Activated T-helper 1 cell treated with anti-CD3 and anti-CD28 coated beads, Interleukin-12 subunit alpha, Interleukin-12 subunit beta, Interleukin-2, Interleukin-4 antibody, amounts not matched to agents 30 ng/mL and 10 ng/mL and 1 ng/mL, durations not matched to agents 14 hours and 24 hours and 36 hours (primary cell): Measurements from ENCODE around the gene RNF149. TPM values are rescaled to one million over a fixed set of nuclear protein-coding genes. Genes with fewer than 3 reads are reported as not detected.
A peak's percentile ranks its signal among the peaks of the same experiment; 100 is the strongest.
"Not testable (repeated sequence)": the region's sequence is repeated elsewhere in the genome, so short reads cannot be mapped to it uniquely, and the experiment has no call there.

Experiments
- DNase-seq: peaks from one replicate; pipeline ENCODE4 v3.0.0; 2021; ENCODE audit warnings: low spot score
- H3K27ac Mint-ChIP-seq: one replicate; pipeline ENCODE4 v1.8.0; 2021; ENCODE audit warnings: mild to moderate bottlenecking, mixed read lengths
- H3K27me3 Mint-ChIP-seq: one replicate; pipeline ENCODE4 v1.8.0; 2022; ENCODE audit warnings: mild to moderate bottlenecking, moderate library complexity, mixed read lengths; ENCODE audit not compliant: insufficient read depth
- H3K36me3 Mint-ChIP-seq: one replicate; pipeline ENCODE4 v1.8.0; 2021; ENCODE audit warnings: low read depth, mixed read lengths
- H3K4me1 Mint-ChIP-seq: one replicate; pipeline ENCODE4 v1.8.0; 2021; ENCODE audit warnings: low read depth, mixed read lengths
- H3K4me3 Mint-ChIP-seq: one replicate; pipeline ENCODE4 v1.8.0; 2021; ENCODE audit warnings: mild to moderate bottlenecking, moderate library complexity, mixed read lengths
- H3K9me3 Mint-ChIP-seq: one replicate; pipeline ENCODE4 v1.8.0; 2021; ENCODE audit warnings: mixed read lengths
- intact Hi-C: fragments of 100-400 bp; cut with micrococcal nuclease; formaldehyde crosslinking; loops from one replicate; pipeline ENCODE4 v1.15.1; 2024
- total RNA-seq: library from RNA; stranded (reverse); gene quantifications from 2 replicates; pipeline ENCODE4 v1.2.3, GENCODE V29; 2022

Gene RNF149, protein sequence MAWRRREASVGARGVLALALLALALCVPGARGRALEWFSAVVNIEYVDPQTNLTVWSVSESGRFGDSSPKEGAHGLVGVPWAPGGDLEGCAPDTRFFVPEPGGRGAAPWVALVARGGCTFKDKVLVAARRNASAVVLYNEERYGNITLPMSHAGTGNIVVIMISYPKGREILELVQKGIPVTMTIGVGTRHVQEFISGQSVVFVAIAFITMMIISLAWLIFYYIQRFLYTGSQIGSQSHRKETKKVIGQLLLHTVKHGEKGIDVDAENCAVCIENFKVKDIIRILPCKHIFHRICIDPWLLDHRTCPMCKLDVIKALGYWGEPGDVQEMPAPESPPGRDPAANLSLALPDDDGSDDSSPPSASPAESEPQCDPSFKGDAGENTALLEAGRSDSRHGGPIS
- total RNA-seq, result 54.8 and 55.9 TPM in 2 replicates

DNA sequence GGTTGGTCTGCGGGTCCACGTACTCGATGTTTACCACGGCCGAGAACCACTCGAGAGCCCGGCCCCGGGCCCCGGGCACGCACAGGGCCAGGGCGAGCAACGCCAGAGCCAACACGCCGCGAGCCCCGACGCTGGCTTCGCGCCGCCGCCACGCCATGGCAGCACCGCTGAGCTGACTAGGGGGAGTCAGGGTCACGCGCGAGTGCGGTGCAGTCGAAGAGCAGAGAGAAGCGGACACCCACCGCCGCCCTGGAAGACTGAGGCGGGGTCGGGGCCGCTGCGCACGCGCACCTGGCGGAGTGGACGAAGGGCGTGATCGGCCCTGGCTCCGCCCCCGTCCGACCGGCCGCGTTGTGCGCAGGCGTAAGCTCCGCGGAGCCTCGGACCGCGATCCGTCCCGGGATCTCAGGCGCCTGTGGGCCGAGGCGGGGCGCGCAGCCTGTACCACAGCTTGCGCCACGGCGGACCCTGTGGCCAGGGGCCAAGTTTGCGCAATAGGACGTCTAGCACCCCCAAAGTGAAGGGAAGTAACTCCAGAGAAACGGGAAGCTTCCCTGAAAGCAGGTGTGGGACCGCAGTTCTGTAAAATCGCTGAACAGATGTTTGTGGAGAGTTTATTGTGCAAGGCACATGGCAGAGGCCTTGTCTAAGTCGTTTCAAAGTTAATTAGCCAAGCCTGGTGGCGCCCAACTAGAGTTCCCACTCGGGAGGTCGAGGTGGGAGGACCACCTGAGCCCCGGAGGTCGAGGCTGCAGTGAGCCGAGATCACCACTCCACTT lies at the start of gene RNF149:
Gene RNF149 (minus strand): TSS at position 270 of the 779 bp plus-strand sequence. CDS start 113 bp downstream, at position 157.
- DNase-seq, result peak; percentile 91

DNA sequence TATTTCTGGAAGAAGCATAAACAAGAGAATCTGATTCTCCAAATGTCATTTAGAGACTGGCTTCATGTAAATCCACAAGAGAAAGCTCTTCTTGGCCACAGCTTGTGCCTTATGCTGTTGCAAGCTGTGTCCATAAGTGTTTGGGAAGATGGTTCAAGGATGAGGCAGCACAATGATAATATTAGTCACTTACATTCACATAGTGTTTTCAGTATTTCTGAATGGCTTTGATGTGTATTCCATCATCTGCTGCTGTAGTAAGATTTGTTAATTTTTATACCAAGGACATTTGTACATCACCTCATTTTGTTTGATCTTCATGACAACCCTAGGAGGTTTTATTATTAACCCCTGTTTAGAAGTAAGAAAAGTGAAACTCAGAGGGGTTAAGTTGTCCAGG lies 48.9 kb upstream of the RNF149 start:
- Mint-ChIP-seq H3K4me3 (no peak overlapping the region), H3K36me3 (no peaks in the 10 kb centered on the region), H3K4me1 (peaks cover 27% of the 10 kb centered on the region), H3K27ac (no peak overlapping the region), H3K9me3 (no peaks in the 10 kb centered on the region), H3K27me3 (peaks cover 6% of the 10 kb centered on the region)
- DNase-seq, result no peak
- intact Hi-C loops, result no loop called here

More for the DNA sequence above, at the start of gene RNF149:
- Mint-ChIP-seq H3K27ac (peak within 1 kb of the TSS; percentile 96), H3K36me3 (peaks cover 21% of the 10 kb centered on the region), H3K9me3 (no peaks in the 10 kb centered on the region), H3K27me3 (peaks cover 2% of the 10 kb centered on the region), H3K4me1 (peaks cover 65% of the 10 kb centered on the region), H3K4me3 (peak within 1 kb of the TSS; percentile 92)
- intact Hi-C loops, result loop anchor here (1.0 to 10.0 kb wide), 6 partner anchors 34 to 1129 kb away; partner anchors contain the start of gene TBC1D8

DNA sequence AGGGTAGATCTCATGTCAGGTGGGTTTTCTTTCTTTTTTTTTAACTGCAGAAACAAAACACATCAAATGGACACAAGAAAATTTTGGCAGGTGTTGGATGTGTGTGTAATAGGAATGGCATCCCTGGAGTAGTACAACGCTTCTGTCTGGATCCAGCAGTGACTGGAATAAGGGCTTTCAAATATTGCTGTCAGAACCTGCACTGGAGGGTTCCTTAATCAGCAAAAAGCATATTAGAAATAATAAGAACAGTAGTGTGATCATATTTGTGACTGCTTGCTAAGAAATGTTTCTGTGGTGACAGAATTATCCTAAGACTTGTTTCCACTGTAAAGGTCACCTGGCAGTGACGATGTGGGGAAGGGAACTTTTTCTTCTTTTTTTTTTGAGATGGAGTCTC lies 48.0 kb upstream of the RNF149 start:
- peaks cover 19% of the 10 kb centered on the region for H3K4me1 Mint-ChIP-seq
- H3K27ac Mint-ChIP-seq, result no peak overlapping the region
- H3K9me3 Mint-ChIP-seq, result no peaks in the 10 kb centered on the region
- no peak for DNase-seq
- no peaks in the 10 kb centered on the region for H3K36me3 Mint-ChIP-seq
- no peak overlapping the region for H3K4me3 Mint-ChIP-seq
- intact Hi-C loops, result no loop called here
- peaks cover 6% of the 10 kb centered on the region for H3K27me3 Mint-ChIP-seq

DNA sequence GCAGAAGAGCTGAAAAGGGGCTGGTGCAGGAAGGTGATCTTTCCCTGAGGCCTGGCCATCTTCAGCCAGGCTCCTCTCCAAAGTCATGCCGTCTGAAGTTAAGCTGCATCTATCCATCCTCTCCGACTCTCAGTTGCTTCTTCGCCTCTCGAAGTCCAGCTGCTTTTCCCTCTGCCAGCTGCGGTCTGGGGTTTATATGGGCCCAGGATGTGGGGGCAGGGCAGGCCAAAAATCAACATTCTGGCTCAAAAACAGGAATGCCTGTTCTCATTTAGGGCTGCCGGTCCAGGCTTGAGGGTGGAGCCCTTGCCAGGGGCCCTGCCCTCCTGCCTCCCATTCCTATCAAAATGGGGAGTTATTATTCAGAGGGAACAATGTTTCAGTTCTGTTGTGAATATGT lies 47.6 kb upstream of the RNF149 start:
- Mint-ChIP-seq H3K4me1 (peaks cover 14% of the 10 kb centered on the region), H3K27ac (no peak overlapping the region), H3K36me3 (no peaks in the 10 kb centered on the region), H3K9me3 (no peaks in the 10 kb centered on the region), H3K27me3 (peaks cover 6% of the 10 kb centered on the region), H3K4me3 (no peak overlapping the region)
- intact Hi-C loops, result no loop called here
- no peak for DNase-seq

- Mint-ChIP-seq H3K36me3 (no peaks in the 10 kb centered on the region), H3K27me3 (peaks cover 6% of the 10 kb centered on the region), H3K9me3 (no peaks in the 10 kb centered on the region), H3K27ac (no peak overlapping the region), H3K4me1 (peaks cover 9% of the 10 kb centered on the region), H3K4me3 (no peak overlapping the region)
- intact Hi-C loops, result no loop called here
- DNase-seq, result no peak
Measured at GRCh38 chr2:101355401-101356054, 47.0 kb upstream of the RNF149 start.

DNA sequence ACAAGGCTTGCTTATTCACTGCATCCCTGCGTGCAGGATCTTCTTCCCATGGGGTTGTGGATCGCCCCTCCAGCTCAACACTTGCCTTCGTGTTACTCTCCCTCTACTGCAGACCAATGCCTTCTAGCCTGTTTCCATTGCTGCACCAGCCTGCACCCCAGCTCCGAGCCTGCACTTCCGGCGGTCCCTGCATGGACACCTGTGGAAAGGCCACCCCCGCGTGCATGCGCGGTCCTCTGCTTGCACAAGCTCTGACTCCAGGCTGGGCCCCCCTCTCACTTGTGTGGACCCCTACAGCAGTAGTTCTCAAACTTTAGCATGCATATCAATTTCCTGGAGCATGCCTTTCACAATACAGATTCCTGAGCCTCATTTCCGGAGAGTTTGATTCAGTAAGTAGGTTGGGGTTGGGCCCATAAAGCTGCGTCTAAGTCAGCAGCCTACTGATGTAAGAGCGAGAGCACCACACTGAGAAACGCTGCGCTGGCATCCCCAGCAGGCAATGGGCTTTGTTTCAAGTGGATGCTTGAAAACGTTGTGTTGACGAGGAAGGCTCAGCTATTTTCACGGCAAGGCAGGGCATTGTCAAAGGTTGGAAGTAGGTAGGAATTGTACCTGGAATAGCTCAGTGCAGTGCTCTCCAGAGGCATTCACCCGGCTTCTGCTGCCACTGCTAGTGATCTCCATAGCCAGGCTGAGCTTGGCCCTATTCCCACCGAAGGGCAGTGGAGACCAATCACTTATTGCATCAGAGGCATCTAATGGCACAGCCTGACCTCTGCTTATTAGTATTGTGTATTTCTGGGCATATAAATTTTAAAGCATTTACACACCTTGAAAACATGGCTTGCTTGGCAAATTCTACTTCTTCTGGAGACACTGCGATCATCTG lies 46.2 kb upstream of the RNF149 start:
- DNase-seq, result no peak
- intact Hi-C loops, result no loop called here
- peaks cover 1% of the 10 kb centered on the region for H3K36me3 Mint-ChIP-seq
- peaks cover 7% of the 10 kb centered on the region for H3K27me3 Mint-ChIP-seq
- no peak overlapping the region for H3K4me3 Mint-ChIP-seq
- no peaks in the 10 kb centered on the region for H3K9me3 Mint-ChIP-seq
- no peak overlapping the region for H3K27ac Mint-ChIP-seq
- H3K4me1 Mint-ChIP-seq, result peaks cover 8% of the 10 kb centered on the region

GRCh38 chr2:101352631-101353030 lies 44.1 kb upstream of the RNF149 start:
- H3K27ac Mint-ChIP-seq, H3K9me3 Mint-ChIP-seq, H3K27me3 Mint-ChIP-seq, intact Hi-C loops, DNase-seq, H3K4me3 Mint-ChIP-seq, H3K36me3 Mint-ChIP-seq, H3K4me1 Mint-ChIP-seq: not testable (repeated sequence)

GRCh38 chr2:101351207-101351606 lies 42.7 kb upstream of the RNF149 start:
- H3K27ac Mint-ChIP-seq, result no peak overlapping the region
- peaks cover 15% of the 10 kb centered on the region for H3K27me3 Mint-ChIP-seq
- no peak for DNase-seq
- peaks cover 1% of the 10 kb centered on the region for H3K36me3 Mint-ChIP-seq
- peaks cover 7% of the 10 kb centered on the region for H3K4me1 Mint-ChIP-seq
- no peaks in the 10 kb centered on the region for H3K9me3 Mint-ChIP-seq
- intact Hi-C loops, result no loop called here
- H3K4me3 Mint-ChIP-seq, result no peak overlapping the region

GRCh38 chr2:101349893-101350662 lies 41.6 kb upstream of the RNF149 start:
- no peak for DNase-seq
- no peak overlapping the region for H3K27ac Mint-ChIP-seq
- peaks cover 15% of the 10 kb centered on the region for H3K27me3 Mint-ChIP-seq
- H3K9me3 Mint-ChIP-seq, result no peaks in the 10 kb centered on the region
- peaks cover 1% of the 10 kb centered on the region for H3K36me3 Mint-ChIP-seq
- intact Hi-C loops, result loop anchor here (10.0 kb wide), 1 partner anchor 645 kb away; the partner anchor contains the start of gene IL1R2
- peaks cover 7% of the 10 kb centered on the region for H3K4me1 Mint-ChIP-seq
- H3K4me3 Mint-ChIP-seq, result no peak overlapping the region

GRCh38 chr2:101348883-101349282 lies 40.4 kb upstream of the RNF149 start:
- DNase-seq, result no peak
- intact Hi-C loops, result loop anchor here (10.0 kb wide), 1 partner anchor 646 kb away; the partner anchor contains the start of gene IL1R2
- no peak overlapping the region for H3K4me3 Mint-ChIP-seq
- H3K27me3 Mint-ChIP-seq, result peaks cover 15% of the 10 kb centered on the region
- no peak overlapping the region for H3K27ac Mint-ChIP-seq
- H3K36me3 Mint-ChIP-seq, result peaks cover 1% of the 10 kb centered on the region
- H3K4me1 Mint-ChIP-seq, result peaks cover 7% of the 10 kb centered on the region
- H3K9me3 Mint-ChIP-seq, result no peaks in the 10 kb centered on the region

DNA sequence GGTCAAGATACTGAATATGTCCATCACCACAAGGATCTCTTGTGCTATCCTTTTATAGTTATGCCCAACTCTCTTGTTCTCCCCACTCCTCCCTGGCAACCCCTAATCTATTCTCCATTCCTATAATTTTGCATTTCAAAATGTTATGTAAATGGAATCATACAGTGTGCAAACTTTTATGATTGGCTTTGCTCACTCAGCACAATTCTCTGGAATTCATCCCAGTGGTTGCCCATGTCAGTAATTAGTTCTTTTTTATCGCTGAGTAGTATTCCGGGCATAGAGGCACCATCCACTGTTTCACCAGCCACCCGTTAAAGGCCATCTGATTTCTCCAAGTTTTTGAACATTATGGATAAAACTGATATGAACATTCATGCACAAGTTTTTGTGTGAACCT lies 38.4 kb upstream of the RNF149 start:
- peaks cover 10% of the 10 kb centered on the region for H3K27me3 Mint-ChIP-seq
- H3K4me1 Mint-ChIP-seq, result peaks cover 17% of the 10 kb centered on the region
- intact Hi-C loops, result loop anchor here (10.0 kb wide), 1 partner anchor 648 kb away; the partner anchor contains the start of gene IL1R2
- H3K27ac Mint-ChIP-seq, result no peak overlapping the region
- no peak for DNase-seq
- no peaks in the 10 kb centered on the region for H3K9me3 Mint-ChIP-seq
- no peak overlapping the region for H3K4me3 Mint-ChIP-seq
- peaks cover 1% of the 10 kb centered on the region for H3K36me3 Mint-ChIP-seq
